Heart left ventricle (tissue), 13 donors: ENCODE measurements around the gene SLC6A17.

Experiments used
- CTCF ChIP-seq, 12 donors: fragments of 200-600 bp; sonication (generic) in 4 of 12; IDR thresholded peaks; one replicate each; pipeline versions ENCODE4 v1.5.0 to v1.8.0; 2018 to 2022; ENCODE audit warnings: antibody characterized with exemption in 12 of 12, mild to moderate bottlenecking in 5 of 12
- POLR2A ChIP-seq, 2 donors: fragments of 450-650 bp; IDR thresholded peaks; one replicate each; pipeline ENCODE4 v1.6.1; 2017; ENCODE audit warnings: antibody characterized with exemption in 2 of 2, mild to moderate bottlenecking in 2 of 2, moderate library complexity in 2 of 2
- donor health status: ischemic (EF 13 %, LVEDD 7.1; RV severe dilation, severe dysfunction).
- donor health status: DM: no; HTN: yes; CAD: no.
- donor health status: DM: no; HTN: no; CAD: no.
- donor health status: ischemic (EF 25% LVEDD 6.9; RV normal size, moderate dysfunction).
- donor health status: ischemic (EF 25% LVEDD 5.7; RV mildly dilated, moderate dysfunction).
- donor health status: ischemic (EF 35%, LVEDD 5.7; RV mildly dilated, moderate dysfunction).
- donor health status: nonischemic (EF 11% LVEDD 7.7; RV severe dilation, severe dysfunction).
- donor health status: DM: yes; HTN: yes; CAD: no.
- donor health status: PGD.
- donor health status: ischemic (EF 29% LVEDD 5.4; RV normal size, mild dysfunction).
- donor health status: nonischemic (EF 23%, LVEDD 6.1; RV moderate dilation, normal function).

GRCh38 chr1:110234691-110235090 is 84.4 kb downstream of the SLC6A17 start:
- TF ChIP-seq POLR2A (IDR thresholded peaks at IDR 0.05) (no peak), CTCF (IDR thresholded peaks at IDR 0.05) (no peak)
